Measurements from ENCODE around the gene KRT36. TPM values are rescaled to one million over a fixed set of nuclear protein-coding genes. Genes with fewer than 3 reads are reported as not detected.
A peak's percentile ranks its signal among the peaks of the same experiment; 100 is the strongest.

Gene KRT36
- total and polyA plus RNA-seq, 2 experiments from 2014 or later, result not detected

- peaks cover 11% of the 10 kb centered on the region for H3K27me3 Mint-ChIP-seq (ENCODE audit: insufficient read depth, low read depth, poor library complexity)
- DNase-seq (ENCODE audit: low spot score) (no peak), ATAC-seq (peak; percentile 48)
- no peaks in the 10 kb centered on the region for H4K20me1 ChIP-seq (replicated peaks; ENCODE audit: insufficient read depth)
- H3K4me3 Mint-ChIP-seq, result no peak overlapping the region
- no peak overlapping the region for H3K27ac ChIP-seq (ENCODE audit: low read depth)
- H3F3A ChIP-seq (replicated peaks; ENCODE audit: low read depth), result no peaks in the 10 kb centered on the region
- no peaks in the 10 kb centered on the region for H3K36me3 Mint-ChIP-seq (ENCODE audit: low read depth)
- no peak for TF ChIP-seq EZH2phosphoT487 (IDR thresholded peaks at IDR 0.05; ENCODE audit: unreplicated experiment)
- TF ChIP-seq REST (IDR thresholded peaks at IDR 0.05; ENCODE audit: unreplicated experiment), result no peak
- TF ChIP-seq NANOG (IDR thresholded peaks at IDR 0.05; ENCODE audit: borderline replicate concordance), result no peak
- TF ChIP-seq EZH2 (IDR thresholded peaks at IDR 0.05; ENCODE audit: low read depth, unreplicated experiment), result no peak
- TF ChIP-seq POLR2AphosphoS5 (IDR thresholded peaks at IDR 0.05; ENCODE audit: low read depth), result no peak
- TF ChIP-seq ZNF331 (CRISPR knock-in tag; IDR thresholded peaks at IDR 0.05; ENCODE audit: low read depth), result no peak
- no peak for TF ChIP-seq ZNF462 (CRISPR knock-in tag; IDR thresholded peaks at IDR 0.05)
- TF ChIP-seq ZNF114 (CRISPR knock-in tag; IDR thresholded peaks at IDR 0.05), result no peak
- no peak for TF ChIP-seq ETS1 (IDR thresholded peaks at IDR 0.05)
- no peak for TF ChIP-seq CTCF (conservative IDR thresholded peaks at IDR 0.05; ENCODE audit: low read depth in 2 of 2)
- H3K27me3 ChIP-seq (ENCODE audit: insufficient read depth), result no peaks in the 10 kb centered on the region
- H2AFZ ChIP-seq, result no peak overlapping the region
- no peaks in the 10 kb centered on the region for H3K9me3 Mint-ChIP-seq
- H3K4me1 Mint-ChIP-seq, result peaks cover 37% of the 10 kb centered on the region
- no peaks in the 10 kb centered on the region for H3K36me3 ChIP-seq (ENCODE audit: insufficient read depth)
- H3K9me2 ChIP-seq (ENCODE audit: insufficient read depth), result no peaks in the 10 kb centered on the region
- peaks cover 4% of the 10 kb centered on the region; the same call in 1 of the 2 replicates for H3K4me1 ChIP-seq (ENCODE audit: insufficient read depth)
- H3K79me2 ChIP-seq (replicated peaks; ENCODE audit: insufficient read depth), result no peaks in the 10 kb centered on the region
- H3K4me2 ChIP-seq, result no peak overlapping the region
- no peak overlapping the region for H3K27ac Mint-ChIP-seq
- H3K4me3 ChIP-seq, result no peak overlapping the region
Measured at GRCh38 chr17:41535764-41536481, 46.2 kb upstream of the KRT36 start.
